GM18499 (cell line): Measurements from ENCODE around the gene KRABD2.

ENCODE experiments used
- ATAC-seq: cut with Tn5 transposase; IDR thresholded peaks from one replicate; pipeline ENCODE4 v1.9.1; 2021; ENCODE audit warnings: moderate number of reproducible peaks; ENCODE audit not compliant: insufficient read depth, unreplicated experiment

The KRABD2 gene

GRCh38 chr17:8327303-8327649, 49.2 kb downstream of the KRABD2 start:
- ATAC-seq: no peak
